ENCODE data around the gene DEPDC1B. TPM values are rescaled to one million over a fixed set of nuclear protein-coding genes. Genes with fewer than 3 reads are reported as not detected.

The DEPDC1B gene
- total and polyA plus RNA-seq, 2 experiments from 2014 or later = 9.0 to 27.5 TPM

GRCh38 chr5:60577116-60577515 lies 122.8 kb downstream of the DEPDC1B start:
- no peaks in the 10 kb centered on the region for H3K79me2 ChIP-seq
- H3K27ac ChIP-seq = no peak overlapping the region
- no peaks in the 10 kb centered on the region for H4K20me1 ChIP-seq (ENCODE audit: insufficient read depth, poor library complexity, severe bottlenecking)
- no peaks in the 10 kb centered on the region for H3K9me3 ChIP-seq (ENCODE audit: low read depth)
- no peak for DNase-seq (ENCODE audit: low spot score)
- H3K9me2 ChIP-seq (replicated peaks; ENCODE audit: insufficient read depth) = no peaks in the 10 kb centered on the region
- H3K4me1 ChIP-seq (ENCODE audit: insufficient read depth) = no peaks in the 10 kb centered on the region
- H2AFZ ChIP-seq = no peak overlapping the region
- WGBS (ENCODE audit: low lambda C conversion rate, missing lambda C conversion rate) = 93% methylated on average over 1 of the region's 1 CpG
- no peak overlapping the region for H3K4me2 ChIP-seq
- H3K27me3 ChIP-seq = no peaks in the 10 kb centered on the region
- no peak overlapping the region for H3K4me3 ChIP-seq
- no peak for TF ChIP-seq EZH2 (IDR thresholded peaks at IDR 0.05; ENCODE audit: borderline replicate concordance)
- TF ChIP-seq CTCF (IDR thresholded peaks at IDR 0.05; ENCODE audit: poor library complexity) = no peak
- no peak for TF ChIP-seq EZH2phosphoT487 (IDR thresholded peaks at IDR 0.05; ENCODE audit: low read depth, severe bottlenecking, unreplicated experiment)
- H3K36me3 ChIP-seq (replicated peaks; ENCODE audit: insufficient read depth, low read depth) = no peaks in the 10 kb centered on the region

GRCh38 chr5:60576425-60576824 lies 123.5 kb downstream of the DEPDC1B start:
- no peak for DNase-seq (ENCODE audit: low spot score)
- Histone ChIP-seq H3K4me2 (no peak overlapping the region), H3K27ac (no peak overlapping the region), H3K9me3 (ENCODE audit: low read depth) (no peaks in the 10 kb centered on the region), H3K4me3 (no peak overlapping the region), H3K4me1 (ENCODE audit: insufficient read depth) (no peaks in the 10 kb centered on the region), H3K27me3 (no peaks in the 10 kb centered on the region), H2AFZ (no peak overlapping the region), H3K36me3 (replicated peaks; ENCODE audit: insufficient read depth, low read depth) (no peaks in the 10 kb centered on the region), H3K79me2 (no peaks in the 10 kb centered on the region), H3K9me2 (replicated peaks; ENCODE audit: insufficient read depth) (no peaks in the 10 kb centered on the region), H4K20me1 (ENCODE audit: insufficient read depth, poor library complexity, severe bottlenecking) (no peaks in the 10 kb centered on the region)
- TF ChIP-seq EZH2phosphoT487 (IDR thresholded peaks at IDR 0.05; ENCODE audit: low read depth, severe bottlenecking, unreplicated experiment) (no peak), EZH2 (IDR thresholded peaks at IDR 0.05; ENCODE audit: borderline replicate concordance) (no peak), CTCF (IDR thresholded peaks at IDR 0.05; ENCODE audit: poor library complexity) (no peak)
- 79% methylated on average over 2 of the region's 2 CpGs for WGBS (ENCODE audit: low lambda C conversion rate, missing lambda C conversion rate)

GRCh38 chr5:60568646-60569045 lies 131.3 kb downstream of the DEPDC1B start:
- no peak overlapping the region for H3K4me3 ChIP-seq
- no peak overlapping the region for H2AFZ ChIP-seq
- no peak overlapping the region for H3K27ac ChIP-seq

More at GRCh38 chr5:60568646-60569045, 131.3 kb downstream of the DEPDC1B start:
- H3K27me3 ChIP-seq = no peaks in the 10 kb centered on the region
- no peaks in the 10 kb centered on the region for H4K20me1 ChIP-seq (ENCODE audit: insufficient read depth, poor library complexity, severe bottlenecking)
- no peaks in the 10 kb centered on the region for H3K36me3 ChIP-seq (replicated peaks; ENCODE audit: insufficient read depth, low read depth)
- no peak overlapping the region for H3K4me2 ChIP-seq
- DNase-seq (ENCODE audit: low spot score) = no peak
- H3K79me2 ChIP-seq = no peaks in the 10 kb centered on the region
- no peaks in the 10 kb centered on the region for H3K9me2 ChIP-seq (replicated peaks; ENCODE audit: insufficient read depth)
- no peaks in the 10 kb centered on the region for H3K9me3 ChIP-seq (ENCODE audit: low read depth)
- no peaks in the 10 kb centered on the region for H3K4me1 ChIP-seq (ENCODE audit: insufficient read depth)
- TF ChIP-seq EZH2 (IDR thresholded peaks at IDR 0.05; ENCODE audit: borderline replicate concordance) (no peak), CTCF (IDR thresholded peaks at IDR 0.05; ENCODE audit: poor library complexity) (no peak), EZH2phosphoT487 (IDR thresholded peaks at IDR 0.05; ENCODE audit: low read depth, severe bottlenecking, unreplicated experiment) (no peak)
- 80% methylated on average over 2 of the region's 2 CpGs for WGBS (ENCODE audit: low lambda C conversion rate, missing lambda C conversion rate)

All from hepatocyte (in vitro differentiated cells).